HepG2 (cell line): ENCODE results near the gene ARHGAP26.

Experiments
- KAT8 ChIP-seq: IDR thresholded peaks from 2 replicates; pipeline ENCODE4 v1.6.1; 2016; ENCODE audit warnings: missing genetic modification reagents, missing compliant biosample characterization
- NFYB ChIP-seq: sonication (generic); formaldehyde crosslinking; IDR thresholded peaks from 2 replicates; pipeline ENCODE4 v1.4.0; 2020; ENCODE audit warnings: missing genetic modification reagents
- POLR2A ChIP-seq, 2 experiments: IDR thresholded peaks; 2 replicates each; pipeline ENCODE4 v1.6.1; 2011; ENCODE audit warnings: low read depth in 2 of 2, low read length in 2 of 2, mild to moderate bottlenecking in 1 of 2, moderate library complexity in 1 of 2; ENCODE audit not compliant: insufficient read depth in 1 of 2
- POLR2AphosphoS5 ChIP-seq: IDR thresholded peaks from 2 replicates; pipeline ENCODE4 v1.6.1; 2012; ENCODE audit warnings: low read depth, low read length
- SP1 ChIP-seq, 2 experiments: fragments of 450-650 bp in 1 of 2; sonication (generic) in 1 of 2; formaldehyde crosslinking in 1 of 2; IDR thresholded peaks; 2 replicates each; pipeline versions ENCODE4 v1.4.0 to v1.6.1; 2016 to 2020; ENCODE audit warnings: missing genetic modification reagents in 1 of 2
- ZNF562 ChIP-seq: sonication (generic); formaldehyde crosslinking; IDR thresholded peaks from 2 replicates; pipeline ENCODE4 v1.8.0; 2022; ENCODE audit warnings: missing genetic modification reagents, borderline replicate concordance
- ZNF777 ChIP-seq: sonication (generic); formaldehyde crosslinking; IDR thresholded peaks from 2 replicates; pipeline ENCODE4 v1.4.0; 2020; ENCODE audit warnings: missing genetic modification reagents
- ZNF782 ChIP-seq: sonication (generic); formaldehyde crosslinking; IDR thresholded peaks from 2 replicates; pipeline ENCODE4 v1.4.0; 2020; ENCODE audit warnings: missing genetic modification reagents, mild to moderate bottlenecking, borderline replicate concordance
- TF ChIP-seq, protein P1 (sequence below): sonication (generic); formaldehyde crosslinking; IDR thresholded peaks from 2 replicates; pipeline ENCODE4 v1.5.0; 2020; ENCODE audit warnings: mild to moderate bottlenecking, missing genetic modification reagents, moderate library complexity
- TF ChIP-seq, protein P2 (sequence below): sonication (generic); formaldehyde crosslinking; IDR thresholded peaks from 2 replicates; pipeline ENCODE4 v1.4.0; 2020; ENCODE audit warnings: missing genetic modification reagents
- TF ChIP-seq, protein P3 (sequence below), 2 experiments: fragments of 450-650 bp in 1 of 2; sonication (generic) in 1 of 2; formaldehyde crosslinking; IDR thresholded peaks; 2 replicates each; pipeline versions ENCODE4 v1.5.0 to v1.8.0; 2020 to 2022; ENCODE audit warnings: mild to moderate bottlenecking in 1 of 2, missing genetic modification reagents in 1 of 2
- TF ChIP-seq, protein P4 (sequence below), 2 experiments: IDR thresholded peaks; 2 replicates each; pipeline ENCODE4 v1.6.1; 2011 to 2012; ENCODE audit warnings: low read length in 2 of 2, borderline replicate concordance in 1 of 2, low read depth in 1 of 2, mild to moderate bottlenecking in 1 of 2, moderate library complexity in 1 of 2

DNA sequence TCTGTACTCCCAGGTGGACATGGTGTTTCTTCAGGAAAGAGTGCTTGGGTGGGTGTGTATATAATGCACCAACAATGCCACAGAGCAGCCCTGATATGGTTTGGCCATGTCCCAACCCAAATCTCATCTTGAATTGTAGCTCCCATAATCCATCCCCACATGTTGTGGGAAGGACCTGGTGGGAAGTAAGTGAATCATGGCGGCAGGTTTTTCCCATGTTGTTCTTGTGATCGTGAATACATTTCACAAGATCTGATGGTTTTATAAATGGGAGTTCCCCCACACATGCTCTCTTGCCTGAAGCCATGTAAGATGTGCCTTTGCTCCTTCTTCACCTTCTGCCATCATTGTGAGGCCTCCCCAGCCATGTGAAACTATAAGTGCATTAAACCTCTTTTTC, 474.8 kb downstream of the ARHGAP26 start:
- TF ChIP-seq, protein P1, sequence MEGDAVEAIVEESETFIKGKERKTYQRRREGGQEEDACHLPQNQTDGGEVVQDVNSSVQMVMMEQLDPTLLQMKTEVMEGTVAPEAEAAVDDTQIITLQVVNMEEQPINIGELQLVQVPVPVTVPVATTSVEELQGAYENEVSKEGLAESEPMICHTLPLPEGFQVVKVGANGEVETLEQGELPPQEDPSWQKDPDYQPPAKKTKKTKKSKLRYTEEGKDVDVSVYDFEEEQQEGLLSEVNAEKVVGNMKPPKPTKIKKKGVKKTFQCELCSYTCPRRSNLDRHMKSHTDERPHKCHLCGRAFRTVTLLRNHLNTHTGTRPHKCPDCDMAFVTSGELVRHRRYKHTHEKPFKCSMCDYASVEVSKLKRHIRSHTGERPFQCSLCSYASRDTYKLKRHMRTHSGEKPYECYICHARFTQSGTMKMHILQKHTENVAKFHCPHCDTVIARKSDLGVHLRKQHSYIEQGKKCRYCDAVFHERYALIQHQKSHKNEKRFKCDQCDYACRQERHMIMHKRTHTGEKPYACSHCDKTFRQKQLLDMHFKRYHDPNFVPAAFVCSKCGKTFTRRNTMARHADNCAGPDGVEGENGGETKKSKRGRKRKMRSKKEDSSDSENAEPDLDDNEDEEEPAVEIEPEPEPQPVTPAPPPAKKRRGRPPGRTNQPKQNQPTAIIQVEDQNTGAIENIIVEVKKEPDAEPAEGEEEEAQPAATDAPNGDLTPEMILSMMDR (CRISPR knock-in tag): no peak
- TF ChIP-seq, protein P2, sequence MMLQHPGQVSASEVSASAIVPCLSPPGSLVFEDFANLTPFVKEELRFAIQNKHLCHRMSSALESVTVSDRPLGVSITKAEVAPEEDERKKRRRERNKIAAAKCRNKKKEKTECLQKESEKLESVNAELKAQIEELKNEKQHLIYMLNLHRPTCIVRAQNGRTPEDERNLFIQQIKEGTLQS (CRISPR knock-in tag): no peak
- TF ChIP-seq POLR2A (IDR thresholded peaks at IDR 0.05; ENCODE audit: insufficient read depth in 1 of 2, low read depth in 2 of 2, low read length in 2 of 2): no peak
- no peak for TF ChIP-seq KAT8 (CRISPR knock-in tag)
- TF ChIP-seq, protein P3, sequence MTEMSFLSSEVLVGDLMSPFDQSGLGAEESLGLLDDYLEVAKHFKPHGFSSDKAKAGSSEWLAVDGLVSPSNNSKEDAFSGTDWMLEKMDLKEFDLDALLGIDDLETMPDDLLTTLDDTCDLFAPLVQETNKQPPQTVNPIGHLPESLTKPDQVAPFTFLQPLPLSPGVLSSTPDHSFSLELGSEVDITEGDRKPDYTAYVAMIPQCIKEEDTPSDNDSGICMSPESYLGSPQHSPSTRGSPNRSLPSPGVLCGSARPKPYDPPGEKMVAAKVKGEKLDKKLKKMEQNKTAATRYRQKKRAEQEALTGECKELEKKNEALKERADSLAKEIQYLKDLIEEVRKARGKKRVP (CRISPR knock-in tag; IDR thresholded peaks at IDR 0.05): no peak
- TF ChIP-seq ZNF782 (CRISPR knock-in tag): no peak
- no peak for TF ChIP-seq ZNF562 (CRISPR knock-in tag)
- TF ChIP-seq, protein P4, sequence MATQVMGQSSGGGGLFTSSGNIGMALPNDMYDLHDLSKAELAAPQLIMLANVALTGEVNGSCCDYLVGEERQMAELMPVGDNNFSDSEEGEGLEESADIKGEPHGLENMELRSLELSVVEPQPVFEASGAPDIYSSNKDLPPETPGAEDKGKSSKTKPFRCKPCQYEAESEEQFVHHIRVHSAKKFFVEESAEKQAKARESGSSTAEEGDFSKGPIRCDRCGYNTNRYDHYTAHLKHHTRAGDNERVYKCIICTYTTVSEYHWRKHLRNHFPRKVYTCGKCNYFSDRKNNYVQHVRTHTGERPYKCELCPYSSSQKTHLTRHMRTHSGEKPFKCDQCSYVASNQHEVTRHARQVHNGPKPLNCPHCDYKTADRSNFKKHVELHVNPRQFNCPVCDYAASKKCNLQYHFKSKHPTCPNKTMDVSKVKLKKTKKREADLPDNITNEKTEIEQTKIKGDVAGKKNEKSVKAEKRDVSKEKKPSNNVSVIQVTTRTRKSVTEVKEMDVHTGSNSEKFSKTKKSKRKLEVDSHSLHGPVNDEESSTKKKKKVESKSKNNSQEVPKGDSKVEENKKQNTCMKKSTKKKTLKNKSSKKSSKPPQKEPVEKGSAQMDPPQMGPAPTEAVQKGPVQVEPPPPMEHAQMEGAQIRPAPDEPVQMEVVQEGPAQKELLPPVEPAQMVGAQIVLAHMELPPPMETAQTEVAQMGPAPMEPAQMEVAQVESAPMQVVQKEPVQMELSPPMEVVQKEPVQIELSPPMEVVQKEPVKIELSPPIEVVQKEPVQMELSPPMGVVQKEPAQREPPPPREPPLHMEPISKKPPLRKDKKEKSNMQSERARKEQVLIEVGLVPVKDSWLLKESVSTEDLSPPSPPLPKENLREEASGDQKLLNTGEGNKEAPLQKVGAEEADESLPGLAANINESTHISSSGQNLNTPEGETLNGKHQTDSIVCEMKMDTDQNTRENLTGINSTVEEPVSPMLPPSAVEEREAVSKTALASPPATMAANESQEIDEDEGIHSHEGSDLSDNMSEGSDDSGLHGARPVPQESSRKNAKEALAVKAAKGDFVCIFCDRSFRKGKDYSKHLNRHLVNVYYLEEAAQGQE (IDR thresholded peaks at IDR 0.05; ENCODE audit: borderline replicate concordance in 1 of 2, low read depth in 1 of 2, low read length in 2 of 2): no peak
- no peak for TF ChIP-seq NFYB (CRISPR knock-in tag)
- no peak for TF ChIP-seq ZNF777 (CRISPR knock-in tag)
- TF ChIP-seq SP1 (IDR thresholded peaks at IDR 0.05): no peak
- TF ChIP-seq SP1 (CRISPR knock-in tag; IDR thresholded peaks at IDR 0.05): no peak
- no peak for TF ChIP-seq POLR2AphosphoS5
